CD4-positive, alpha-beta T cell (primary cell): ENCODE data around the gene ST6GALNAC4. TPM values are rescaled to one million over a fixed set of nuclear protein-coding genes. Genes with fewer than 3 reads are reported as not detected.

Experiments used
- ATAC-seq: fragments of 200-7000 bp; cut with Tn5 transposase; one replicate; pipeline ENCODE4 v1.10.0; 2022; ENCODE audit warnings: mild to moderate bottlenecking; ENCODE audit not compliant: poor library complexity
- CTCF ChIA-PET: fragments of 350-600 bp; sonication (Branson Sonifier 250); formaldehyde crosslinking; loops from one replicate; lab custom pipeline; 2021; ENCODE audit warnings: antibody characterized with exemption, inconsistent platforms; lab: Charles Lee
- POLR2A ChIA-PET: fragments of 350-600 bp; sonication (Branson Sonifier 250); formaldehyde crosslinking; loops from one replicate; lab custom pipeline; 2021; ENCODE audit warnings: antibody characterized with exemption, inconsistent platforms; lab: Charles Lee
- DNase-seq, 14 experiments: peaks; one replicate each; pipeline ENCODE4 v3.0.0-alpha.2; 2013 to 2020; ENCODE audit warnings: mixed read lengths in 2 of 14
- H3K27ac ChIP-seq, 2 donors: one replicate each; pipeline versions ENCODE4 v1.5.1 to v1.7.0; 2013; ENCODE audit warnings: low read length in 2 of 2, low read depth in 1 of 2, mild to moderate bottlenecking in 1 of 2
- H3K27me3 ChIP-seq, 2 experiments: 1 replicate in 1 of 2; 2 replicates in 1 of 2; pipeline versions ENCODE4 v1.6.1 to v1.7.0; 2013; ENCODE audit warnings: low read length in 2 of 2, control low read depth in 1 of 2, mild to moderate bottlenecking in 1 of 2, moderate library complexity in 1 of 2; ENCODE audit not compliant: insufficient read depth in 2 of 2, control insufficient read depth in 1 of 2
- H3K36me3 ChIP-seq: one replicate; pipeline ENCODE4 v1.6.1; 2013; ENCODE audit warnings: low read length, control low read depth; ENCODE audit not compliant: insufficient read depth
- H3K4me1 ChIP-seq: one replicate; pipeline ENCODE4 v1.6.1; 2013; ENCODE audit warnings: low read length, control low read depth; ENCODE audit not compliant: insufficient read depth
- H3K4me3 ChIP-seq: one replicate; pipeline ENCODE4 v1.5.1; 2013; ENCODE audit warnings: mild to moderate bottlenecking, low read length, moderate library complexity
- H3K9me3 ChIP-seq, 2 experiments: 1 replicate in 1 of 2; 2 replicates in 1 of 2; pipeline versions ENCODE4 v1.6.1 to v1.7.0; 2013; ENCODE audit warnings: low read length in 2 of 2, mild to moderate bottlenecking in 2 of 2, control low read depth in 1 of 2, moderate library complexity in 1 of 2; ENCODE audit not compliant: control insufficient read depth in 1 of 2, insufficient read depth in 1 of 2
- H3K27ac Mint-ChIP-seq: one replicate; pipeline ENCODE4 v1.8.0; 2020; ENCODE audit warnings: mixed read lengths
- H3K27me3 Mint-ChIP-seq: one replicate; pipeline ENCODE4 v1.8.0; 2021; ENCODE audit warnings: mixed read lengths
- H3K36me3 Mint-ChIP-seq: one replicate; pipeline ENCODE4 v1.8.0; 2021; ENCODE audit warnings: low read depth, mixed read lengths
- H3K4me1 Mint-ChIP-seq: one replicate; pipeline ENCODE4 v1.8.0; 2021; ENCODE audit warnings: low read depth, mixed read lengths
- H3K4me3 Mint-ChIP-seq: one replicate; pipeline ENCODE4 v1.8.0; 2020; ENCODE audit warnings: mild to moderate bottlenecking, mixed read lengths
- H3K9me3 Mint-ChIP-seq: one replicate; pipeline ENCODE4 v1.8.0; 2020; ENCODE audit warnings: mixed read lengths
- CTCF ChIP-seq: fragments of 200-600 bp; IDR thresholded peaks from one replicate; pipeline ENCODE4 v1.8.0; 2022; ENCODE audit warnings: antibody characterized with exemption, mild to moderate bottlenecking
- intact Hi-C, 2 experiments: fragments of 100-400 bp; cut with DNase I in 1 of 2; cut with micrococcal nuclease in 1 of 2; formaldehyde crosslinking; loops; one replicate each; pipeline versions ENCODE4 v1.15.1 to v1.9.0; 2023 to 2025; cut with DNase I, micrococcal nuclease
- total RNA-seq, 174 experiments: library from RNA in 2 of 174; stranded (reverse) in 2 of 174; gene quantifications; one replicate each; pipeline ENCODE4 v1.2.3 and lab custom pipeline; 2021 to 2026

Gene ST6GALNAC4
- total RNA-seq, 2 experiments from 2014 or later: 28.7 to 30.2 TPM

GRCh38 chr9:127927201-127927987 lies 10.6 kb upstream of the ST6GALNAC4 start:
- H3K9me3 ChIP-seq: no peaks in the 10 kb centered on the region
- POLR2A ChIA-PET: no interaction called here
- ATAC-seq (peak; percentile 69), DNase-seq (peak; percentile 73 to 92 (median 78))
- Mint-ChIP-seq H3K4me1 (peaks cover 28% of the 10 kb centered on the region), H3K27me3 (peaks cover 4% of the 10 kb centered on the region), H3K36me3 (no peaks in the 10 kb centered on the region), H3K27ac (no peak overlapping the region), H3K9me3 (no peaks in the 10 kb centered on the region), H3K4me3 (peak overlapping the region; percentile 62)
- H3K36me3 ChIP-seq: no peaks in the 10 kb centered on the region
- CTCF ChIA-PET: no interaction called here
- H3K27ac ChIP-seq: no peak overlapping the region
- peaks cover 52% of the 10 kb centered on the region for H3K4me1 ChIP-seq
- TF ChIP-seq CTCF: no peak
- H3K27me3 ChIP-seq: peaks cover 0 to 11% of the 10 kb centered on the region in 2 experiments
- intact Hi-C loops: loop anchor here in 1 of 2 experiments (1.0 kb wide), 1 partner anchor 10 kb away; the partner anchor contains the start of gene DPM2
- H3K4me3 ChIP-seq: peak overlapping the region; percentile 59

- Histone ChIP-seq H3K36me3 (no peaks in the 10 kb centered on the region), H3K27me3 (peaks cover 0 to 11% of the 10 kb centered on the region in 2 experiments), H3K4me1 (peaks cover 56% of the 10 kb centered on the region), H3K27ac (no peak overlapping the region), H3K4me3 (peak overlapping the region; percentile 59), H3K9me3 (no peaks in the 10 kb centered on the region)
- DNase-seq: peak in 2 of 14 experiments; percentile 37 to 56
- TF ChIP-seq CTCF: no peak
- no peaks in the 10 kb centered on the region for H3K36me3 Mint-ChIP-seq
- H3K9me3 Mint-ChIP-seq: no peaks in the 10 kb centered on the region
- H3K27ac Mint-ChIP-seq: no peak overlapping the region
- H3K27me3 Mint-ChIP-seq: peaks cover 4% of the 10 kb centered on the region
- peak overlapping the region; percentile 62 for H3K4me3 Mint-ChIP-seq
- intact Hi-C loops: loop anchor here in 1 of 2 experiments (1.0 kb wide), 1 partner anchor 10 kb away; the partner anchor contains the start of gene DPM2
- peaks cover 28% of the 10 kb centered on the region for H3K4me1 Mint-ChIP-seq
- CTCF ChIA-PET: no interaction called here
- peak; percentile 0 for ATAC-seq
- POLR2A ChIA-PET: no interaction called here
Observed at GRCh38 chr9:127926906-127927200, 10.0 kb upstream of the ST6GALNAC4 start.

GRCh38 chr9:127925959-127926905 lies 9.4 kb upstream of the ST6GALNAC4 start:
- no peaks in the 10 kb centered on the region for H3K36me3 ChIP-seq
- H3K27me3 ChIP-seq: peaks cover 0 to 11% of the 10 kb centered on the region in 2 experiments
- Mint-ChIP-seq H3K36me3 (no peaks in the 10 kb centered on the region), H3K27me3 (peaks cover 4% of the 10 kb centered on the region), H3K4me3 (no peak overlapping the region), H3K4me1 (peaks cover 29% of the 10 kb centered on the region), H3K9me3 (no peaks in the 10 kb centered on the region), H3K27ac (no peak overlapping the region)
- DNase-seq (no peak), ATAC-seq (no peak)
- H3K9me3 ChIP-seq: no peaks in the 10 kb centered on the region
- H3K27ac ChIP-seq: no peak overlapping the region
- intact Hi-C loops: no loop called here
- POLR2A ChIA-PET: no interaction called here
- CTCF ChIA-PET: no interaction called here
- H3K4me3 ChIP-seq: peak overlapping the region; percentile 59
- no peak for TF ChIP-seq CTCF
- H3K4me1 ChIP-seq: peaks cover 57% of the 10 kb centered on the region
